IPS-NIHi7 (cell line): ENCODE results near the gene LRRC55.

ENCODE experiments used
- DNase-seq: peaks from one replicate; pipeline ENCODE4 v3.0.0; 2012; ENCODE audit warnings: mixed read lengths; ENCODE audit errors: extremely low spot score

The LRRC55 gene, protein sequence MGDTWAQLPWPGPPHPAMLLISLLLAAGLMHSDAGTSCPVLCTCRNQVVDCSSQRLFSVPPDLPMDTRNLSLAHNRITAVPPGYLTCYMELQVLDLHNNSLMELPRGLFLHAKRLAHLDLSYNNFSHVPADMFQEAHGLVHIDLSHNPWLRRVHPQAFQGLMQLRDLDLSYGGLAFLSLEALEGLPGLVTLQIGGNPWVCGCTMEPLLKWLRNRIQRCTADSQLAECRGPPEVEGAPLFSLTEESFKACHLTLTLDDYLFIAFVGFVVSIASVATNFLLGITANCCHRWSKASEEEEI

GRCh38 chr11:57181678-57182305, at the start of gene LRRC55:
LRRC55 (plus strand) TSS chr11:57181953; CDS start chr11:57182023, 70 bp downstream.
- DNase-seq: no peak

DNA sequence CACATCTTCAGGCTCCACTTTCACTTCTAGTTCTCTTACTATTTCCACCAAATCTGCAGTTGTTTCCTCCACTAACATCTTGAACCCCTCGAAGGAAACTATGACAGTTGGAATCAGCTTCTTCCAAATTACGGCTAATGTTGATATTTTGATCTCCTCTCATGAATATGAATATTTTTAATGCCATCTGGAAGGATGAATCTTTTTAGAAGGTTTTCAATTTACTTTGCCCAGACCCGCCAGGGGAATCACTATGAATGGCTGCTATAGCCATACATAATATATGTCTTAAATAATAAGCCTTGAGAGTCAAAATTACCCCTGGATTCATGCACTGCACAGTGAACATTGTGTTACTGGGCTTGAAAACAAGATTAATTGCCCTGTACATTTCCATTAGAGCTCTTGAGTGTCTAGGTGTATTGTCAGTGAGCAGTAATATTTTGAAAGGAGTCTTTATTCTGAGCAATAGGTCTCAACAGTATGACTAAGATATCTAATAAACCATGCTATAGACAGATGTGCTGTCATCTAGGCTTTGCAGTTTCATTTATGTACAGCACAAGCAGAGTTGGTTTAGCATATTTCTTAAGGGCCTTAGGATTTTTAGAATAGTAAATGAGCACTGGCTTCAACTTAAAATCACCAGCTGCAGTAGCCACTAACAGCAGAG, 48.3 kb upstream of the LRRC55 start:
- DNase-seq: no peak

DNA sequence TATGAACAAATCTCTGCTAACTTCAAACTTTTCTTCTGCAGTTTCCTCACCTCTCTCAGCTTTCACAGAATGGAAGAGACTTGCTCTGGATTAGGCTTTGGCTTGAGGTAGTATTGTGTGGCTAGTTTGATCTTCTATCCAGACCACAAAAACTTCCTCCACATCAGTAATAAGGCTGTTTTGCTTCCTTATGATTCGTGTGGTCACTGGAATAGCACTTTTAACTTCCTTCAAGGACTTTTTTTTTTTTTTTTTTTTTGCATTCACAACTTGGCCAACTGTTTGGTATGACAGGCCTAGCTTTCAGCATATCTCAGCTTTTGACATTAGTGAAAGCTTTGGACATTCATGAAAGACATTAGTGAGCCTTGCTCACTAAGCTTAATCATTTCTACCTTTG, 47.5 kb upstream of the LRRC55 start:
- no peak for DNase-seq

DNA sequence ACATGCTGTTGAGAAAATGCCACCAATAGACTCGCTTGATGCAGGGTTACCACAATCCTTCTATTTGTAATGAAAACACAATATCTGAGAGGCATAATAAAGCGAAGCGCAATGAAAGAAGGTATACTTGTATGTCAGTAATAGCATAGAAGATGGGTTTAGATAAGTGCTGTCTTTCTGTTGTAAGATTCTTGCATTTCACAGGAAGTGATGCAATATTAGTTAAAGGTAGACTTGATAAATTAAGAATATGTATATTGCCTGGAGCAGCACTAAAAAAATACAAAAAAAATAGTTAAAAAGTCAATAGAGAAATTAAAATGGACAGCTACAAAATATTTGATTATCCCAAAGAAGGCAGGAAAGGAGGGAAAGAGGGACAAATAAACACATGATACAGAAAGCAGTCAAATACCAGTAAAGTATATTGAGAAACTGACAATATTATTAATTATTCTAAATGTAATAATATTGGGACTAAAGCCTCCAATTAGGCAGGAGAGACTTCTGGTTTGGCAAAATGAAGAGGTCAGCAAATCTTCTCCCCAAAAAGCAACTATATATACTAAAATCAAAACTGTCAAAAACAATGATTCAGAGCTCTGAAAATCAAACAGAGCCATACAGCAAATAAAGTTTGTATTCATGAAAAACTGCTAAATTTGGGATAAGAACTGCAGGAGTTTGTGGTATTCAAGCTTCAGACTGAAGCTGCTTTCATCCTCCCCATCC, 46.6 kb upstream of the LRRC55 start:
- DNase-seq: no peak

DNA sequence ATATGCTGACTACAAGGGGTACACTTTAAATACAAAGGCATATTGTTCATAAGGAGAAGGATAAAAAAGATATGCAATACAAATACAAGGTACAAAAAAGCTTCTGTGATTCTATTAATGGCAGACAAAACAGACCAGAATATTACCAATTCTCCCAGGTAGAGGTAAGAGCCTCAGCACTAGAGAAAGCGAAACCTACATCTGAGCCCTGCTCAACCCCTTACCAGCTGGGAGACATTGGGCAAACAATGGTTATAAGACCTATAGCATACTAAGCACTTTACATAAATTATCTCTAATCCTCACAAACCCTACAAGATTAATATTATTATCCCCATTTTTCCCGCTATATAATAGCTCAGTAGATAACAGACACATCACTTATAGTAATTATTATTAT, 41.2 kb upstream of the LRRC55 start:
- no peak for DNase-seq

DNA sequence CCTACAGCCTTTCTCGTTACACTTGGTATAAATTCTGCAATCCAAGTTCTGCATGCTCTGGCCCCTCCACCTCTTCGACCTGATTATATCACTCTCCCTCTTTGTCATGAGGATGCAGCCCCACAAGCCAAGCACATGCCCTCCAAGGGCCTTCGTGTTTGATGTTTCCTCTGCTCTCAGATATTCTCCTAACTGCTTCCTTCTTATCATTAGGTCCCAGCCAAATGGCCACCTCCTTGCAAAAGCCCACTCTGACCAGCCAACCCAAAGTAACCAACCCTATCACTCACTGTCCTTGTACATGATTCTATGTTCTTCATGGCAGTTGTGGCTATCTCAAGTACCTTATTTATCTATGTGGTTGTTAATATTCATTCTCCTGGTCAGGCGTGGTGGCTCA, 38.3 kb upstream of the LRRC55 start:
- DNase-seq: no peak

DNA sequence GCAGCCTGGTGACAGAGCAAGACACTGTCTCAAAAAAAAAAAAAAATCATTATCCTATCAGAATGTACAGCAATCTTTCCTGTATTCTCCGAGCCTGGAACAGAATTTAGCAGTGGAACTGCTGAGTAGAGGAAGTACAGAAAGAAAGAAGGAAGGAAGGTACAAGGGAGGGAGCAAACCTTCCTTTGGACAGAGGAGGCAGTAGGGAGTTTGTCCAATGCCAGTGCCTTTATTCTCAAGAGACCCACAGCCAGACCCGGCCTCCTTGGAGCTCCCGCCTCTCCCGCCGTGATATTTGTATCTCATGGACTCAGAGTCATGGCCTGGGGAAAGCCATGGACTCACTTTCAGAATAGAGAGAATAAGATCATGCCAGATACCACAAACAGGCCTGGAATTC, 37.7 kb upstream of the LRRC55 start:
- peak; percentile 35 for DNase-seq

- no peak for DNase-seq
These were observed 37.0 kb upstream of the LRRC55 start for GRCh38 chr11:57144531-57145320.

DNA sequence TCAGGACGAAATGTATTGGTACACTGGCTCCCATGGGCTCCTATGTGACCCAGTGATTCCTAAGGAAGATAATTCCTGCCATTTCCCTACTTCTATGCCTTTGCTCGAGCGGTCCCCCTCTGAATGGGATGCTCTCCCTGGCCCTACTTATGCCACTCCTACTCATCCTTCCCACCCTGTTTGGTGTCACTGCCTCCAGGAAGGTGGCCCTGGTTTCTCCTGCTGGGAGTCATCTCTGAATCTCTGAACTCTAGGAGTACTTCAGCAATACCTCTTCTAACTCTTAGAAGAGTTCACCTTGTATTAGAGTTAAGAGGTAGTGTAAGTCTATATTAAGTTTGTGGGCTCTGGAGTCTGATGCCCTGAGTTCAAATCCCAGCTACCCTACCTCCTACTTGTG, 35.5 kb upstream of the LRRC55 start:
- DNase-seq: no peak

DNA sequence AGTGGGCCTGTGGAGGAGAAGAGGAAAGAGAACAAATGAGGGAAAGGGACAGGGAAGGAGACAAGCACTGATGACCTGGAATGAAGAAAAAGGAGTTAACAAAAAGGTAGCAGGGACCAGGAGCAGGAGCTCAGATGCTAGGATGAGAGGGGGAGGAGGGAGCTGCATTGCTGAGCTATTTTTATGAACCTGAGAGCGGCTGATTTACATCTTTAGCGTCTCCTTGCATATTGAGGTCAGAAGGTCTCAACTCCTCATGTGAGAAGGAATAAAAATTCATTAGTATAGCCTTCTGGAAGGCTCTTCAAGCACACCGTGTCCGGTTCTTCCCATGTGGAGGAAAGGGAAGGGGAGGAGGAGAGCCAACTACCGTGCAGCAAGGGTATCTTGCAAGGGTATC, 33.1 kb upstream of the LRRC55 start:
- no peak for DNase-seq

DNA sequence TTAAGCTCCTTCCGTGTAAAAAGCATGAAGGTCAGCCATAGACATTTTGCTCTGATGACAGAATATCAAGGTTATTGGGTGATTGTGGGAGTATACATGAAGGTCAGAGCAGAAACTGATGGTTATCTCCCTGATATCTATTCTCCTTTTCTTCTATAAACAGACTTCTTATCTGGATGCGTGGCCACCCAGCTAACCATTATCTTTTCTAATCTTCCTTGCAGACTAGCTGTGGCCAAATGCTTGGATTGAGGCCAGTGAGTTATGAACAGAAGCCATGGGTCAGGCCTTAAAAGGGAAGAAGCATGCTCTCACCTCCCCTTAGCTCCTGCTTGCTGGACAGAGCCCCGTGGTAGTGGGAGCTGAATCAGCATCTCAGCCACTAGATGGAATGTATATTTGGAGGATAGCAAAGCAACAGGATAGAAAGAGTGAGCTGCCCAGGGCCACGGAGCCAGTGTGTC, 31.3 kb upstream of the LRRC55 start:
- no peak for DNase-seq

- no peak for DNase-seq
These were observed 29.6 kb upstream of the LRRC55 start for GRCh38 chr11:57152134-57152533.

DNA sequence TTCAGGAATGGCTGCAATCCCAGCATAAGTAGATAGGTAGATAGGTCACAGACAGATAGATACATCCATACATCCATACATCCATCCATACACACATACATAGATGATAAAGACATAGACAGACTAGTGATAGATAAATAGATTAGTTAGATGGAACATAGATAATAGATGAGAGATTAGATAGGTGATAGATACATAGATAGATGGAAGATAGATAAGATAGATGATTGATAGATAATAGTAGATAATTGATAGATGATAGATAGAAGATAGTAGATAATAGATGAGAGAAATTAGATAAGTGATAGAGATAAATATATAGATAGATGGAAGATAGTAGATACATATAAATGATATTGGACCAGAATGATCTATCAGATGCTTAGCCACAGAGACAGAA, 28.3 kb upstream of the LRRC55 start:
- no peak for DNase-seq

GRCh38 chr11:57154739-57155138, 27.0 kb upstream of the LRRC55 start:
- no peak for DNase-seq

- DNase-seq: no peak
These were observed 26.4 kb upstream of the LRRC55 start for GRCh38 chr11:57155400-57155799.

- DNase-seq: peak; percentile 61
These were observed 25.7 kb upstream of the LRRC55 start for GRCh38 chr11:57155838-57156607.

- no peak for DNase-seq
These were observed 24.8 kb upstream of the LRRC55 start for GRCh38 chr11:57156928-57157327.

- no peak for DNase-seq
These were observed 24.1 kb upstream of the LRRC55 start for GRCh38 chr11:57157624-57158023.

- no peak for DNase-seq
These were observed 23.6 kb upstream of the LRRC55 start for GRCh38 chr11:57158180-57158579.

GRCh38 chr11:57158599-57158998, 23.2 kb upstream of the LRRC55 start:
- no peak for DNase-seq

GRCh38 chr11:57160665-57161064, 21.1 kb upstream of the LRRC55 start:
- DNase-seq: no peak
